ENCODE results near the gene LMNTD1. TPM values are rescaled to one million over a fixed set of nuclear protein-coding genes. Genes with fewer than 3 reads are reported as not detected.

The LMNTD1 gene
- total and polyA plus RNA-seq, 8 donors, result not detected

DNA sequence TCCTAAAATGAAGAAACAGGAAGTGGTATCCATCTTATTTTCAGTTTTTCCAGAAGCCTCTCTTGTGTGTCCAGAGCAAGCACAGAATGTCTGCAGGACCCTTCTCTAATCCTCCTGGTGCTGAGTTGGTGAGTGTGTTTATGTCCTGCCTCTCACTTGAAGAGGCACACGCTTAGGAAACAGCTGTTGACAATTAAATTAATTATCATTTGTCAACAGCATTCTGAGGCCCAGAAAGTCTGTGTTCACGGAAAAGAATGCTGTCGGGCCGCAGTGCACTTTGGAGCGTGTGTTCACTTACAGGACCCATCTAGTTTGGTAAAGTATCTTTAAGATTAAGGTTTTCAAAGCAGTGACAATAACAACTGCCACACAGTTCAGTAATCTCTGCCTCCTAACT lies 70.5 kb downstream of the LMNTD1 start:
- Histone ChIP-seq H3K4me3 (no peak overlapping the region), H3K27me3 (no peaks in the 10 kb centered on the region), H3K4me1 (no peaks in the 10 kb centered on the region), H3K36me3 (no peaks in the 10 kb centered on the region), H3K27ac (no peak overlapping the region), H3K9me3 (no peaks in the 10 kb centered on the region)
- TF ChIP-seq, protein P1, sequence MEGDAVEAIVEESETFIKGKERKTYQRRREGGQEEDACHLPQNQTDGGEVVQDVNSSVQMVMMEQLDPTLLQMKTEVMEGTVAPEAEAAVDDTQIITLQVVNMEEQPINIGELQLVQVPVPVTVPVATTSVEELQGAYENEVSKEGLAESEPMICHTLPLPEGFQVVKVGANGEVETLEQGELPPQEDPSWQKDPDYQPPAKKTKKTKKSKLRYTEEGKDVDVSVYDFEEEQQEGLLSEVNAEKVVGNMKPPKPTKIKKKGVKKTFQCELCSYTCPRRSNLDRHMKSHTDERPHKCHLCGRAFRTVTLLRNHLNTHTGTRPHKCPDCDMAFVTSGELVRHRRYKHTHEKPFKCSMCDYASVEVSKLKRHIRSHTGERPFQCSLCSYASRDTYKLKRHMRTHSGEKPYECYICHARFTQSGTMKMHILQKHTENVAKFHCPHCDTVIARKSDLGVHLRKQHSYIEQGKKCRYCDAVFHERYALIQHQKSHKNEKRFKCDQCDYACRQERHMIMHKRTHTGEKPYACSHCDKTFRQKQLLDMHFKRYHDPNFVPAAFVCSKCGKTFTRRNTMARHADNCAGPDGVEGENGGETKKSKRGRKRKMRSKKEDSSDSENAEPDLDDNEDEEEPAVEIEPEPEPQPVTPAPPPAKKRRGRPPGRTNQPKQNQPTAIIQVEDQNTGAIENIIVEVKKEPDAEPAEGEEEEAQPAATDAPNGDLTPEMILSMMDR (IDR thresholded peaks at IDR 0.05), result no peak
- intact Hi-C loops (cut with DNase I; ENCODE audit: low total_unique reads), result no loop called here
- no peak for DNase-seq
- WGBS, 5 donors, result 21 to 49% (median 37%) methylated on average over 5 of the region's 5 CpGs

DNA sequence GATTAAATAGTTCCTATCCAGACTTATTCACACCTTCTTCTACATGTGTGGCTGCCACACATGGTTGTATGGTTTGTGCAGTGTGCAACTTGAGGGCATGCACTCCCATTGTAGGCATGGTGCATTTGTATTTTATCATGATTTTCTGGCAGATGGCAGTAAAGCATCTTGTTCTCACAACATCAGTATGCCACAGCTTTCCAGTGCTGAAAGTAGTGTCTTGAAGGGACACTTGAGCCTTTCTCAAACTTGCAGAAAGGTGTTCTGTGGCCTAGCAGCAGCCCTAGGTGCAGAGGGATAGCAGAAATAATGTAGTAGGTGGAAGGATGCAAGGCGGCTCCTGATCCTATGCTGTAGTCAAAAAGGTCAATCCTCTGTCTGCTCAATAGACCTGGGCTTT lies 72.9 kb downstream of the LMNTD1 start:
- intact Hi-C loops (cut with DNase I; ENCODE audit: low total_unique reads), result no loop called here
- Histone ChIP-seq H3K27ac (no peak overlapping the region), H3K9me3 (no peaks in the 10 kb centered on the region), H3K27me3 (no peaks in the 10 kb centered on the region), H3K4me3 (no peak overlapping the region), H3K36me3 (no peaks in the 10 kb centered on the region), H3K4me1 (no peaks in the 10 kb centered on the region)
- no peak for DNase-seq
- WGBS, 5 donors, result 96 to 100% (median 97%) methylated on average over 1 of the region's 1 CpG
- no peak for TF ChIP-seq POLR2A (IDR thresholded peaks at IDR 0.05)
- TF ChIP-seq, protein P1 (IDR thresholded peaks at IDR 0.05), result no peak
- no peak for TF ChIP-seq EP300 (IDR thresholded peaks at IDR 0.05)
- no peak for TF ChIP-seq POLR2AphosphoS5 (IDR thresholded peaks at IDR 0.05)

DNA sequence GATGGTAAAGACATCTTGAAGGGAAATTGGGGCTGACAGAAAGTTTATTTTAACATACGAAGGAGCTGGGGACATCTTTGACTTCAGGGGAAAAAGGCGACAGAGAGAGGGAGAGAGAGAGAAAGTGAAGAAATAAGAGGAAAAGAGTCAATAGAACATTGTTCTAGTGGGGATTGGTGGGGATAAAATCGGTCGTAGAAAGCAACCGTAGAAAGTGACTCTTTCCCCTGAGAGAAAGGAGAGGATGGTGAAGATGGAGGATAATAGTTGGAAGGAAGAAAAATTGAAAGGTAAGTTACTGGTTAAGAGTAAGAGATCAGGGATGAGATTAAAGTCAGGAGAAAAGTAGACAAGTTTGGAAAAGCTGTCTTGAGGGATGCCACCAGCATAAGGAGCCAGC lies 75.9 kb downstream of the LMNTD1 start:
- Histone ChIP-seq H3K4me3 (no peak overlapping the region), H3K27ac (no peak overlapping the region), H3K4me1 (no peaks in the 10 kb centered on the region), H3K9me3 (no peaks in the 10 kb centered on the region), H3K36me3 (no peaks in the 10 kb centered on the region), H3K27me3 (no peaks in the 10 kb centered on the region)
- intact Hi-C loops (cut with DNase I; ENCODE audit: low total_unique reads), result no loop called here
- TF ChIP-seq POLR2AphosphoS5 (IDR thresholded peaks at IDR 0.05), result no peak
- no peak for DNase-seq
- WGBS, 5 donors, result 89 to 95% (median 92%) methylated on average over 5 of the region's 5 CpGs

- TF ChIP-seq POLR2A (IDR thresholded peaks at IDR 0.05) (no peak), EP300 (IDR thresholded peaks at IDR 0.05) (no peak), POLR2AphosphoS5 (IDR thresholded peaks at IDR 0.05) (no peak)
- TF ChIP-seq, protein P1 (IDR thresholded peaks at IDR 0.05), result no peak
- intact Hi-C loops (cut with DNase I; ENCODE audit: low total_unique reads), result no loop called here
These were observed 80.6 kb downstream of the LMNTD1 start for GRCh38 chr12:25472453-25472852.

DNA sequence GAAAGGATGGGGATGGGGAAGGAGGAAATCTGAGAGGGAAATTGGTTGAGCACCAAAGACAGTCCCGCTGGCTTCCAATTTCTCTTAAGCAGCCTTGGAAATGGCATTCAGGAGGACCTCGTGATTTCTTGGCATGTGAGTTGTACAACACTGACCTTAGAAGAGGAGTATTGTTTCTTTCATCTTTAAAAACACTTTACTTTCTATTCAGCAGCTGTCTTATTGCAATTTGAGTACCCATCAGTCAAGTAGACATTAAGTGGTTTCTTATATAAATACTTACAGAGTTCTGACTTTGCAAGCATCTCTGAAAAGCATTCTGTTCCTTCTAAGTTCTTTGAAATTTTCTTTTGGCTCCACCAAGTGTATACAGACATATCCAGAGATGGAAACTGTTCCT lies 83.2 kb downstream of the LMNTD1 start:
- H3K9me3 ChIP-seq, result no peaks in the 10 kb centered on the region
- H3K4me3 ChIP-seq, result no peak overlapping the region
- peaks cover 0 to 4% (median 0%) of the 10 kb centered on the region in 4 donors for H3K4me1 ChIP-seq
- DNase-seq, result peak in 1 of 2 donors; percentile 57
- TF ChIP-seq EP300 (IDR thresholded peaks at IDR 0.05), result no peak
- intact Hi-C loops (cut with DNase I; ENCODE audit: low total_unique reads), result no loop called here
- no peaks in the 10 kb centered on the region for H3K36me3 ChIP-seq
- 36 to 56% (median 47%) methylated on average over 2 of the region's 2 CpGs for WGBS, 5 donors
- no peaks in the 10 kb centered on the region for H3K27me3 ChIP-seq
- H3K27ac ChIP-seq, result no peak overlapping the region

More at GRCh38 chr12:25472453-25472852, 80.6 kb downstream of the LMNTD1 start:
- no peaks in the 10 kb centered on the region for H3K27me3 ChIP-seq
- DNase-seq, result no peak
- no peaks in the 10 kb centered on the region for H3K36me3 ChIP-seq
- peaks cover 0 to 4% (median 0%) of the 10 kb centered on the region in 4 donors for H3K4me1 ChIP-seq
- H3K9me3 ChIP-seq, result no peaks in the 10 kb centered on the region
- no peak overlapping the region for H3K27ac ChIP-seq
- no peak overlapping the region for H3K4me3 ChIP-seq

Data from stomach (tissue), 9 donors.